ENCODE data around the gene LNX2.

DNA sequence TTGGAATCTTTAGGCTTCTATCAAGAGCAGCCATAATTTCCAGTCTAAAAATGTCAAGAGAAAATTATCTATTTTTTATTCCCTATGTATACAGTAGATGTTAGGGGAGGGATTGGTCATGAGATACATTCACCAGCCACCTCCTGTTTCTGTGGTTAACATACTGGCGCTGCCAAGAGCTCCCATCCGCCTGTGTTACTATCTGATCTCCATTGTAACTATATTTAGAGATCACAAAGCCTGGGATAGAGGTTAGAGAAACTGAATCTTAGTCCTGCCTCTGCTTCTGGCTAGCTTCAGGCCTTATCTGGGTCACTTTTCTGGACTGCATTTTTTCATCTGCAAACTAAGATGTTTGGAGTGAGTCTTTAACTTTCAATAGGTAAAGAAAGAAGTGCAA is 47.6 kb upstream of the LNX2 start:
- TF ChIP-seq CTCF (conservative IDR thresholded peaks at IDR 0.05; ENCODE audit: low read length) (no peak), EZH2phosphoT487 (IDR thresholded peaks at IDR 0.05; ENCODE audit: borderline replicate concordance, low read depth, low read length) (no peak)

Measured in OCI-LY7 (cell line).